Hair follicle dermal papilla cell (primary cell): ENCODE results near the gene CCL1. TPM values are rescaled to one million over a fixed set of nuclear protein-coding genes. Genes with fewer than 3 reads are reported as not detected.

Source experiments
- total RNA-seq: library from RNA; depleted of rRNA; stranded (reverse); fragments of >200 nt; gene quantifications from 2 replicates; pipeline ENCODE4 v1.2.3, GENCODE V29; 2012

Gene CCL1
- total RNA-seq, result not detected in 2 replicates

GRCh38 chr17:34363183-34363661 is at the start of gene CCL1:
Gene CCL1, minus strand, starts transcription at chr17:34363233. Its CDS starts 72 bp downstream, at chr17:34363161.

DNA sequence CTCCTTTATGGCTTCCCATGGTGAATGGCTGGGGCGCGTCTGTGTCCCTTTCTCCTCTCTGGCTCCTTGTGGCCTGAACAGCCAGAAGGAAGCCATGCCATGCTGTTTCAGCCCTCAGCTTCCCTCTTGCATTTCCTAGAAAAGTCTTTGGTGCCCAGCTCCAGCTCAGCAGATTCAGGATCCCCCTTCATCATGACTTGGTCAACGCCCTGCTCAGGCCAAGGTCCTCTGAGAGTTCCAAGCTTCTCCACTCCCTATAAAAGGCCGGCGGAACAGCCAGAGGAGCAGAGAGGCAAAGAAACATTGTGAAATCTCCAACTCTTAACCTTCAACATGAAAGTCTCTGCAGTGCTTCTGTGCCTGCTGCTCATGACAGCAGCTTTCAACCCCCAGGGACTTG is 6.8 kb downstream of the CCL1 start, which contains the start of gene CCL13:
Gene CCL13, plus strand, starts transcription at position 287 of the 400 bp plus-strand sequence. Its CDS starts 47 bp downstream, at position 334.

DNA sequence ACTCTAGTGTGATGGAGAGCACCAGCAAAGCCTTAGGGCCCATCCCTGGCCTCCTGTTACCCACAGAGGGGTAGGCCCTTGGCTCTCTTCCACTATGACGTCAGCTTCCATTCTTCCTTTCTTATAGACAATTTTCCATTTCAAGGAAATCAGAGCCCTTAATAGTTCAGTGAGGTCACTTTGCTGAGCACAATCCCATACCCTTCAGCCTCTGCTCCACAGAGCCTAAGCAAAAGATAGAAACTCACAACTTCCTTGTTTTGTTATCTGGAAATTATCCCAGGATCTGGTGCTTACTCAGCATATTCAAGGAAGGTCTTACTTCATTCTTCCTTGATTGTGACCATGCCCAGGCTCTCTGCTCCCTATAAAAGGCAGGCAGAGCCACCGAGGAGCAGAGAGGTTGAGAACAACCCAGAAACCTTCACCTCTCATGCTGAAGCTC is 44.0 kb downstream of the CCL1 start, which contains the start of gene CCL8:
Gene CCL8, plus strand, starts transcription at position 397 of the 445 bp plus-strand sequence. CDS start 67 bp downstream, outside the sequence.

Other genes with a start within 250 kb of the CCL1 start
- gene CCL2, start 107.9 kb downstream of the CCL1 start, total RNA-seq, result 48.5 and 59.3 TPM in 2 replicates
- 0.24 TPM in 1 of 2 replicates, not detected in the other for gene CCL7, start 93.0 kb downstream of the CCL1 start, total RNA-seq
- 0.61 TPM in 1 of 2 replicates, not detected in the other for gene CCL11, start 77.5 kb downstream of the CCL1 start, total RNA-seq
- gene CCL8, start 43.8 kb downstream of the CCL1 start, total RNA-seq, result 0.12 and 0.32 TPM in 2 replicates
- gene CCL13, start 6.8 kb downstream of the CCL1 start, total RNA-seq, result not detected in 2 replicates
- gene TMEM132E, start 216.3 kb upstream of the CCL1 start, total RNA-seq, result not detected in 2 replicates